Type B pancreatic cell (in vitro differentiated cells): ENCODE data around the gene RAP1GAP2. TPM values are rescaled to one million over a fixed set of nuclear protein-coding genes. Genes with fewer than 3 reads are reported as not detected.

Experiments used
- DNase-seq: peaks from one replicate; pipeline ENCODE4 v3.0.0; 2021; ENCODE audit warnings: mixed read lengths; ENCODE audit not compliant: unreplicated experiment; ENCODE audit errors: extremely low spot score
- H3K27ac Mint-ChIP-seq: 2 replicates; pipeline ENCODE4 v1.8.0; 2021; ENCODE audit warnings: mild to moderate bottlenecking, mixed read lengths
- H3K27me3 Mint-ChIP-seq: 2 replicates; pipeline ENCODE4 v1.8.0; 2021; ENCODE audit warnings: mixed read lengths
- H3K36me3 Mint-ChIP-seq: 2 replicates; pipeline ENCODE4 v1.8.0; 2021; ENCODE audit warnings: mixed read lengths
- H3K4me1 Mint-ChIP-seq: one replicate; pipeline ENCODE4 v1.8.0; 2021; ENCODE audit warnings: mixed read lengths; ENCODE audit not compliant: unreplicated experiment
- H3K4me3 Mint-ChIP-seq: 2 replicates; pipeline ENCODE4 v1.8.0; 2021; ENCODE audit warnings: mild to moderate bottlenecking, mixed read lengths
- H3K9me3 Mint-ChIP-seq: 2 replicates; pipeline ENCODE4 v1.8.0; 2021; ENCODE audit warnings: mixed read lengths
- CTCF ChIP-seq: fragments of 200-600 bp; sonication (generic); conservative IDR thresholded peaks from 2 replicates; pipeline ENCODE4 v1.5.0; 2021; ENCODE audit warnings: antibody characterized with exemption, mild to moderate bottlenecking
- total RNA-seq: library from RNA; stranded (reverse); gene quantifications from 2 replicates; pipeline ENCODE4 v1.2.1, GENCODE V29; 2021; ENCODE audit warnings: low replicate concordance

Gene RAP1GAP2
- total RNA-seq, 1 donor from 2014 or later = 49.7 TPM

- no peak overlapping the region for H3K4me3 Mint-ChIP-seq
- no peaks in the 10 kb centered on the region for H3K27me3 Mint-ChIP-seq
- H3K4me1 Mint-ChIP-seq = no peaks in the 10 kb centered on the region
- H3K27ac Mint-ChIP-seq = peak overlapping the region; percentile 74
- no peaks in the 10 kb centered on the region for H3K36me3 Mint-ChIP-seq
- DNase-seq = no peak
- peak; percentile 84 for TF ChIP-seq CTCF
- H3K9me3 Mint-ChIP-seq = no peaks in the 10 kb centered on the region
Measured at GRCh38 chr17:3012926-3013581, 216.8 kb downstream of the RAP1GAP2 start.

DNA sequence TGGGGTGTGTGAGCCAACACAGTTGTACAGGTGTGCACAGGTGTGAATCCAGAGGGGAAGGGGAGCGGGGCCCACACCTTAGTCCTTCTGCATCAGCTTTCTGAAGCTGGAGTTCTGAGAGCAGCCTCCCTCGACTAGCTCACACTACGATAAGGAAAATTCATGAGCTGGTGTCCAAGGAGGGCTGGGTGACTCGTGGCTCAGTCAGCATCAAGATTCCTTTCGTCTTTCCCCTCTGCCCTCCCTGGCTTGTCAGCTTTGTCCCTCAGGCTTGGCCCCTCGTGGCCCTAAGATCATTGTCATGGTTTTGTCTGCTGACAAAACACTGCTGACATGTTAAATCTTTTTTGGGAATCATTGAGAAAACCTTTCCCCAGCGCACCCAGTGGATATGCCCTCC is 219.7 kb downstream of the RAP1GAP2 start:
- DNase-seq = no peak
- Mint-ChIP-seq H3K9me3 (peaks cover 4% of the 10 kb centered on the region), H3K27ac (no peak overlapping the region), H3K4me3 (no peak overlapping the region), H3K4me1 (no peaks in the 10 kb centered on the region), H3K27me3 (no peaks in the 10 kb centered on the region), H3K36me3 (peaks cover 4% of the 10 kb centered on the region)
- TF ChIP-seq CTCF = no peak

DNA sequence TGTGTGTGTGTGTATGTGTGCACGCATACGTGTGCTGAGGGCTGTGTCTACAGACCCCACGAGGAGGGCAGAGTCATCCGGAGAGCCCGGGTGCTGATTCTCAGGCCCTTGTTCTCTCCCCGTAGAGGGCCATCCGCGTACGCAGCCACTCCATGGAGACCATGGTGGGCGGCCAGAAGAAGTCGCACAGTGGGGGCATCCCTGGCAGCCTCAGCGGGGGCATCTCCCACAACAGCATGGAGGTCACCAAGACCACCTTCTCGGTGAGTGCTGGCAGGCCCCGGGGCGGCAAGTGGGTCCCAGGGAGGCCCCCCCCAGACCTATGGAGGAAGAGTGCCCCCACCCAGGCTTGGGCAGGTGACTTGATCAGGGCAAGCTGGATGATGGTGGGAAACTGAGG is 221.7 kb downstream of the RAP1GAP2 start:
- Mint-ChIP-seq H3K27me3 (no peaks in the 10 kb centered on the region), H3K9me3 (peaks cover 9% of the 10 kb centered on the region), H3K4me3 (no peak overlapping the region), H3K27ac (no peak overlapping the region), H3K4me1 (no peaks in the 10 kb centered on the region), H3K36me3 (peaks cover 16% of the 10 kb centered on the region)
- DNase-seq = no peak
- TF ChIP-seq CTCF = no peak

DNA sequence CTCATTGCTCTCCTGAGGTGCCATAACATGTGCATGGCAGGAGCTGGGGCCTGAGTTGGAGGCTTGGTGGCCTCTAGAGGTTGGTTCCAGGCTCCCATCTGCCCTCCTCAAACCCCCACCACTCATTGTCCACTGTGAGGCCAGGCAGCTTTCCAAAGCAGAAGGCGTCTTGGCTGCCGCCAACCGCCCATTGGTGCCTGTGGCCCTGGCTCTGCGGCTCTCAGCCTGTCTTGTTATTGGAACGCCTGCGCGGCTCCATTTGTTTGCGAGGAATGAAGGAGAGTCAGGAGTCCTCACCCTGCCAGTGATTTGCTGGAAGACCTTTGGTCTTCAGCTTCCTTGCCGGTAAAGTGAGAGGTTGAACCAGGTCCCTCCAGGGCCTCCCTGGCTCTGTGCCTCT is 223.5 kb downstream of the RAP1GAP2 start:
- H3K4me1 Mint-ChIP-seq = no peaks in the 10 kb centered on the region
- peaks cover 19% of the 10 kb centered on the region for H3K36me3 Mint-ChIP-seq
- no peak for DNase-seq
- H3K27ac Mint-ChIP-seq = no peak overlapping the region
- H3K4me3 Mint-ChIP-seq = no peak overlapping the region
- H3K27me3 Mint-ChIP-seq = no peaks in the 10 kb centered on the region
- TF ChIP-seq CTCF = no peak
- H3K9me3 Mint-ChIP-seq = peaks cover 13% of the 10 kb centered on the region

DNA sequence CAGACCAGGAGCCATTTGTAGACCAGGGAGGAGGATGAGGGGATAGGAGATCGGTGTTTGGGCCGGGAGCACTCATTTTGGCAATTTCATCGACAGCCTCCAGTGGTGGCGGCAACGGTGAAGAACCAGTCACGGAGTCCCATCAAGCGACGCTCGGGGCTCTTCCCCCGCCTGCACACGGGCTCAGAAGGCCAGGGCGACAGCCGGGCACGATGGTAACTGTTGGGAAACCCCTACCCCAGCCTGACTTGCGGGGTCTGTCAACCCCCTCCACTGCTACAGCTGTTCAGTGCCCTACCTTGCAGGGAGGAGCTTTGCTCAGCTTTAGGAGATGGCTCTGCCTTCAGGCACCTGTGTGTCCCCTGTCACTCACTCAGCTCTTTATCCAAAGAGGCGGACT is 224.1 kb downstream of the RAP1GAP2 start:
- H3K4me3 Mint-ChIP-seq = no peak overlapping the region
- H3K9me3 Mint-ChIP-seq = peaks cover 13% of the 10 kb centered on the region
- peaks cover 19% of the 10 kb centered on the region for H3K36me3 Mint-ChIP-seq

More for the DNA sequence above, 224.1 kb downstream of the RAP1GAP2 start:
- no peak overlapping the region for H3K27ac Mint-ChIP-seq
- no peak for DNase-seq
- H3K4me1 Mint-ChIP-seq = no peaks in the 10 kb centered on the region
- TF ChIP-seq CTCF = no peak
- H3K27me3 Mint-ChIP-seq = no peaks in the 10 kb centered on the region
